ENCODE results near the gene MAPK4.
A peak's percentile ranks its signal among the peaks of the same experiment; 100 is the strongest.

Gene MAPK4

GRCh38 chr18:50656396-50656795 lies 96.5 kb downstream of the MAPK4 start:
- DNase-seq, result no peak

- DNase-seq, result no peak
Measured at GRCh38 chr18:50656841-50657470, 97.1 kb downstream of the MAPK4 start.

- no peak for DNase-seq
Measured at GRCh38 chr18:50658601-50659000, 98.7 kb downstream of the MAPK4 start.

GRCh38 chr18:50659091-50660003 lies 99.5 kb downstream of the MAPK4 start:
- no peak for DNase-seq

- no peak for DNase-seq
Measured at GRCh38 chr18:50661013-50661412, 101.1 kb downstream of the MAPK4 start.

- DNase-seq, result peak; percentile 8 to 38
Measured at GRCh38 chr18:50662177-50662576, 102.3 kb downstream of the MAPK4 start.

- no peak for DNase-seq
Measured at GRCh38 chr18:50662775-50663383, 103.0 kb downstream of the MAPK4 start.

GRCh38 chr18:50663626-50664441 lies 103.9 kb downstream of the MAPK4 start:
- DNase-seq, result no peak

GRCh38 chr18:50665015-50665414 lies 105.1 kb downstream of the MAPK4 start:
- no peak for DNase-seq

GRCh38 chr18:50665519-50665918 lies 105.6 kb downstream of the MAPK4 start:
- DNase-seq, result no peak

- DNase-seq, result no peak
Measured at GRCh38 chr18:50666536-50666935, 106.6 kb downstream of the MAPK4 start.

GRCh38 chr18:50671376-50671775 lies 111.5 kb downstream of the MAPK4 start:
- no peak for DNase-seq

GRCh38 chr18:50674307-50674980 lies 114.6 kb downstream of the MAPK4 start:
- no peak for DNase-seq

- DNase-seq, result no peak
Measured at GRCh38 chr18:50675043-50675442, 115.2 kb downstream of the MAPK4 start.

- no peak for DNase-seq
Measured at GRCh38 chr18:50678651-50679050, 118.8 kb downstream of the MAPK4 start.

GRCh38 chr18:50679056-50679455 lies 119.2 kb downstream of the MAPK4 start:
- DNase-seq, result no peak

GRCh38 chr18:50679656-50680055 lies 119.8 kb downstream of the MAPK4 start:
- DNase-seq, result no peak

- no peak for DNase-seq
Measured at GRCh38 chr18:50680966-50681365, 121.1 kb downstream of the MAPK4 start.

GRCh38 chr18:50682852-50683251 lies 123.0 kb downstream of the MAPK4 start:
- no peak for DNase-seq

- DNase-seq, result no peak
Measured at GRCh38 chr18:50686409-50686808, 126.5 kb downstream of the MAPK4 start.

GRCh38 chr18:50687491-50687890 lies 127.6 kb downstream of the MAPK4 start:
- DNase-seq, result no peak

- no peak for DNase-seq
Measured at GRCh38 chr18:50689578-50689977, 129.7 kb downstream of the MAPK4 start.
